H9 (cell line): ENCODE data around the gene VRK3. TPM values are rescaled to one million over a fixed set of nuclear protein-coding genes. Genes with fewer than 3 reads are reported as not detected.

Experiments
- DNase-seq: peaks from one replicate; pipeline ENCODE4 v3.0.0-alpha.2; 2017
- H2AFZ ChIP-seq: one replicate; pipeline ENCODE4 v1.6.1; 2013; ENCODE audit warnings: mild to moderate bottlenecking, low read length, control low read depth, moderate library complexity
- H2AK5ac ChIP-seq: 2 replicates; pipeline ENCODE4 v1.6.1; 2013; ENCODE audit warnings: low read length, control low read depth, mixed read lengths; ENCODE audit not compliant: insufficient read length
- H2BK120ac ChIP-seq: one replicate; pipeline ENCODE4 v1.6.1; 2013; ENCODE audit warnings: low read depth, mild to moderate bottlenecking, low read length, control low read depth, inconsistent platforms; ENCODE audit not compliant: poor library complexity, severe bottlenecking
- H2BK12ac ChIP-seq: 2 replicates; pipeline ENCODE4 v1.6.1; 2013; ENCODE audit warnings: low read length, control low read depth, mixed read lengths, low read depth; ENCODE audit not compliant: insufficient read length
- H2BK15ac ChIP-seq: 2 replicates; pipeline ENCODE4 v1.6.1; 2013; ENCODE audit warnings: low read depth, low read length, control low read depth
- H2BK20ac ChIP-seq: one replicate; pipeline ENCODE4 v1.6.1; 2013; ENCODE audit warnings: low read depth, mild to moderate bottlenecking, low read length, control low read depth, inconsistent platforms; ENCODE audit not compliant: poor library complexity, severe bottlenecking
- H2BK5ac ChIP-seq: 2 replicates; pipeline ENCODE4 v1.6.1; 2013; ENCODE audit warnings: low read length, control low read depth, mixed read lengths; ENCODE audit not compliant: insufficient read length
- H3K14ac ChIP-seq: 2 replicates; pipeline ENCODE4 v1.6.1; 2013; ENCODE audit warnings: low read length, control low read depth; ENCODE audit not compliant: insufficient read depth
- H3K18ac ChIP-seq: 2 replicates; pipeline ENCODE4 v1.6.1; 2013; ENCODE audit warnings: low read depth, mild to moderate bottlenecking, mixed read lengths, low read length, control low read depth; ENCODE audit not compliant: insufficient read length
- H3K23ac ChIP-seq: 2 replicates; pipeline ENCODE4 v1.6.1; 2013; ENCODE audit warnings: low read length, control low read depth, mixed read lengths, low read depth; ENCODE audit not compliant: insufficient read length
- H3K23me2 ChIP-seq: 2 replicates; pipeline ENCODE4 v1.6.1; 2013; ENCODE audit warnings: low read depth, mild to moderate bottlenecking, mixed read lengths, low read length, control low read depth; ENCODE audit not compliant: insufficient read length, poor library complexity, severe bottlenecking
- H3K27ac ChIP-seq: 2 replicates; pipeline ENCODE4 v1.5.1; 2013; ENCODE audit warnings: low read length, control low read depth, mixed read lengths, low read depth; ENCODE audit not compliant: insufficient read length
- H3K27me3 ChIP-seq: 2 replicates; pipeline ENCODE4 v1.6.1; 2013; ENCODE audit warnings: low read length, control low read depth, inconsistent platforms; ENCODE audit not compliant: insufficient read depth
- H3K4ac ChIP-seq: 2 replicates; pipeline ENCODE4 v1.6.1; 2013; ENCODE audit warnings: low read depth, mild to moderate bottlenecking, control low read depth, inconsistent platforms, low read length, moderate library complexity
- H3K4me1 ChIP-seq: 2 replicates; pipeline ENCODE4 v1.6.1; 2013; ENCODE audit warnings: low read length, control low read depth, inconsistent platforms; ENCODE audit not compliant: insufficient read depth
- H3K4me2 ChIP-seq: 2 replicates; pipeline ENCODE4 v1.6.1; 2013; ENCODE audit warnings: low read length, control low read depth, mixed read lengths; ENCODE audit not compliant: insufficient read length, insufficient read depth
- H3K56ac ChIP-seq: 2 replicates; pipeline ENCODE4 v1.6.1; 2013; ENCODE audit warnings: low read depth, mild to moderate bottlenecking, mixed read lengths, low read length, control low read depth; ENCODE audit not compliant: insufficient read length
- H3K79me1 ChIP-seq: 2 replicates; pipeline ENCODE4 v1.6.1; 2013; ENCODE audit warnings: low read depth, mild to moderate bottlenecking, moderate library complexity, low read length, control low read depth, inconsistent platforms; ENCODE audit not compliant: insufficient read depth, poor library complexity, severe bottlenecking
- H3K79me2 ChIP-seq: 2 replicates; pipeline ENCODE4 v1.6.1; 2013; ENCODE audit warnings: low read length, control low read depth, inconsistent platforms; ENCODE audit not compliant: insufficient read depth
- H3K9ac ChIP-seq: 2 replicates; pipeline ENCODE4 v1.6.1; 2013; ENCODE audit warnings: low read length, control low read depth, mixed read lengths; ENCODE audit not compliant: insufficient read length; ENCODE audit errors: extremely low read depth
- H3K9me3 ChIP-seq: one replicate; pipeline ENCODE4 v1.6.1; 2013; ENCODE audit warnings: low read depth, low read length, inconsistent platforms; ENCODE audit not compliant: control insufficient read depth
- H3T11ph ChIP-seq: one replicate; pipeline ENCODE4 v1.6.1; 2013; ENCODE audit warnings: mild to moderate bottlenecking, low read length, control low read depth, inconsistent platforms
- H4K20me1 ChIP-seq: one replicate; pipeline ENCODE4 v1.6.1; 2013; ENCODE audit not compliant: control insufficient read depth, insufficient read length, insufficient read depth
- H4K5ac ChIP-seq: 2 replicates; pipeline ENCODE4 v1.6.1; 2013; ENCODE audit warnings: low read depth, mild to moderate bottlenecking, mixed read lengths, low read length, control low read depth; ENCODE audit not compliant: insufficient read length
- H4K8ac ChIP-seq: replicated peaks from 2 replicates; pipeline ENCODE4 v1.6.1; 2013; ENCODE audit warnings: low read length, control low read depth, mixed read lengths, low read depth; ENCODE audit not compliant: insufficient read length
- H4K91ac ChIP-seq: 2 replicates; pipeline ENCODE4 v1.6.1; 2013; ENCODE audit warnings: low read depth, mild to moderate bottlenecking, moderate library complexity, mixed read lengths, low read length, control low read depth; ENCODE audit not compliant: insufficient read length
- H3K27ac Mint-ChIP-seq, 3 experiments: 2 replicates in 2 of 3; 3 replicates in 1 of 3; pipeline ENCODE4 v1.8.0; 2020 to 2021; ENCODE audit warnings: mixed read lengths in 3 of 3, mild to moderate bottlenecking in 1 of 3, moderate library complexity in 1 of 3
- H3K27me3 Mint-ChIP-seq: 2 replicates; pipeline ENCODE4 v1.8.0; 2021; ENCODE audit warnings: low read depth, mild to moderate bottlenecking, moderate library complexity, mixed read lengths
- H3K36me3 Mint-ChIP-seq, 3 experiments: 2 replicates in 2 of 3; 3 replicates in 1 of 3; pipeline ENCODE4 v1.8.0; 2020 to 2021; ENCODE audit warnings: low read depth in 3 of 3, mixed read lengths in 3 of 3; ENCODE audit not compliant: insufficient read depth in 1 of 3
- H3K4me1 Mint-ChIP-seq, 2 experiments: 2 replicates each; pipeline ENCODE4 v1.8.0; 2020; ENCODE audit warnings: mixed read lengths in 2 of 2
- H3K4me3 Mint-ChIP-seq, 2 experiments: 2 replicates in 1 of 2; 3 replicates in 1 of 2; pipeline ENCODE4 v1.8.0; 2020 to 2021; ENCODE audit warnings: mild to moderate bottlenecking in 2 of 2, mixed read lengths in 2 of 2, moderate library complexity in 1 of 2
- H3K9me3 Mint-ChIP-seq, 2 experiments: 2 replicates in 1 of 2; 3 replicates in 1 of 2; pipeline ENCODE4 v1.8.0; 2020; ENCODE audit warnings: mild to moderate bottlenecking in 2 of 2, mixed read lengths in 2 of 2, moderate library complexity in 1 of 2
- CTCF ChIP-seq: fragments of 200-600 bp; sonication (generic); conservative IDR thresholded peaks from 3 replicates; pipeline ENCODE4 v1.8.0; 2021; ENCODE audit warnings: antibody characterized with exemption, mild to moderate bottlenecking
- total RNA-seq: library from RNA; stranded (reverse); gene quantifications from 2 replicates; pipeline ENCODE4 v1.2.1, GENCODE V29; 2021

The VRK3 gene
- total RNA-seq, 1 experiment from 2014 or later: 33.5 TPM

DNA sequence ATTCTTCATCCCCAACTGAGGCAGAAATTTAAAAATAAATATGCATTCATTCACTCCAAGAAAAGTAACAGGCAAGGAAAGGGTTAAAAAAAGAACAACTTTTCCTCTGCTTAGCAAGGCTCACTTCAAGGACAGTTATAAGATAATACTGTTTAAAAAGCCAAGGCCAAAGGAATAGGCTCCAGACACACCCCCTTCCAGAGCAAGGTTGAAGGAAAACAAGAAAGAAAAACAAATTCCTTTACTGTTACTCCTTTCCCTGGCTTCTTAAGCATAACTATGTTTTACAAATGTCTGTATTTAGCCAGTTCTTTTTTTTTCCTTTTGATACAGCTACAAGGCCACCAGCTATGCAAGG lies 72.7 kb downstream of the VRK3 start:
- H3K4ac ChIP-seq: no peak overlapping the region
- H3K27ac Mint-ChIP-seq: no peak overlapping the region
- H3K23me2 ChIP-seq: no peaks in the 10 kb centered on the region
- no peak overlapping the region for H2BK20ac ChIP-seq
- H3K9ac ChIP-seq: no peak overlapping the region
- no peak overlapping the region for H3K18ac ChIP-seq
- no peaks in the 10 kb centered on the region for H3K79me1 ChIP-seq
- H3K27me3 ChIP-seq: no peaks in the 10 kb centered on the region
- no peak overlapping the region for H3K27ac ChIP-seq
- H3K36me3 Mint-ChIP-seq: no peaks in the 10 kb centered on the region
- H3K23ac ChIP-seq: no peak overlapping the region
- H4K5ac ChIP-seq: no peak overlapping the region
- H4K20me1 ChIP-seq: no peaks in the 10 kb centered on the region
- no peak overlapping the region for H3K4me3 Mint-ChIP-seq
- H3K4me1 ChIP-seq: peaks cover 3% of the 10 kb centered on the region; the same call in 1 of the 2 replicates
- DNase-seq: no peak
- peaks cover 5% of the 10 kb centered on the region for H3K27me3 Mint-ChIP-seq
- peaks cover 16 to 37% of the 10 kb centered on the region in 2 experiments for H3K4me1 Mint-ChIP-seq
- H3K4me2 ChIP-seq: no peak overlapping the region
- no peak overlapping the region for H4K91ac ChIP-seq
- H2BK12ac ChIP-seq: no peak overlapping the region
- H4K8ac ChIP-seq: no peak overlapping the region
- H2BK15ac ChIP-seq: no peak overlapping the region
- H3K56ac ChIP-seq: no peak overlapping the region
- H2AK5ac ChIP-seq: no peak overlapping the region
- no peaks in the 10 kb centered on the region for H3K9me3 ChIP-seq
- no peak overlapping the region for H2BK5ac ChIP-seq
- no peaks in the 10 kb centered on the region for H3K79me2 ChIP-seq
- H2BK120ac ChIP-seq: no peak overlapping the region
- no peak overlapping the region for H3T11ph ChIP-seq
- no peak for TF ChIP-seq CTCF
- H2AFZ ChIP-seq: no peak overlapping the region
- no peak overlapping the region for H3K14ac ChIP-seq
- H3K9me3 Mint-ChIP-seq: no peaks in the 10 kb centered on the region; a peak in 3 of 5 replicates
